GM21528 (cell line): ENCODE results near the gene SMARCD1.
"Not testable (repeated sequence)": the region's sequence is repeated elsewhere in the genome, so short reads cannot be mapped to it uniquely, and the experiment has no call there.

Experiments
- ATAC-seq: cut with Tn5 transposase; IDR thresholded peaks from one replicate; pipeline ENCODE4 v1.9.1; 2021; ENCODE audit warnings: mild to moderate bottlenecking, moderate library complexity; ENCODE audit not compliant: unreplicated experiment, low FRiP score

The SMARCD1 gene

DNA sequence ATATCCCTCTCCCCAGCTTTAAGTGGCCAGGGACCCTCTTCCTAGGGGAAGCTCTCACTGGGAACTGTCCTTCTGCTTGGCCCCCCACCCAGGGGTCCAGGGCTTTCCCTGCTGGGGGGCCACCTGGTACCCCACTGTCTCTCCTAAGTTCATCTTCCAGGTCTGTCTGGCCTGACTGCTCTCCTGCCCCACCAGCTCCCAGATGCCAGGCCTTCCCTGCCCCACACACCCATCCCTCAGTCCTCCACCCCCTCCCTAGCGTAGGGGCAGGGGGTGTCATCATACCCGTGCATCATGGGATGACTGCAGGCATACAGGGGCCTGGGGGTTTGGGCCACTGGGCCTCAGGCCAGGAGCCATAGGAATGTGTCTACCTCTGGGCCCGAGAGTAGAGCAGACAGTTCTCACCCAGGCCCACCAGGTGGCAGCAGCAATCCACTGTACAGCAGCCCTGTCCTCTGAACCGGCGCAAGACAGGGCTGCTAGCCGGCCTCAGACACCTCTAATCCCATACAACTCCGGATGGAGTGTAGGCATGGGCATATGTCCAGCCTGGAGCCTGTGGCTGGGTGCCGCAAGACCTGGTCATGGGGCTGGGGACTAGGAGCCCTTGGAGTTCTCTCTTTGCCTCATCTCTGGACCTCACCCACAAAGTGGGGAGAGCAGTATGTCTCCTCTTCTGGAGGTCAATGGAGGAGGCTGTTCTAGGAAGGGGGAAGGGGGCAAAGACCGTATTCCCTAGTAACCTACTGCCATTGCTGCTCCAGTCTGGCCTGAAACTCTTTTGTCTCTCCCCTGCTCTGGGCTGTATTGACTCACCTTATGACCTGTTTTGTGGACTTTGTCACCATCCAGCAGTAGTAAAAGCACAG is 10.0 kb upstream of the SMARCD1 start:
- ATAC-seq, result peak; percentile 65

DNA sequence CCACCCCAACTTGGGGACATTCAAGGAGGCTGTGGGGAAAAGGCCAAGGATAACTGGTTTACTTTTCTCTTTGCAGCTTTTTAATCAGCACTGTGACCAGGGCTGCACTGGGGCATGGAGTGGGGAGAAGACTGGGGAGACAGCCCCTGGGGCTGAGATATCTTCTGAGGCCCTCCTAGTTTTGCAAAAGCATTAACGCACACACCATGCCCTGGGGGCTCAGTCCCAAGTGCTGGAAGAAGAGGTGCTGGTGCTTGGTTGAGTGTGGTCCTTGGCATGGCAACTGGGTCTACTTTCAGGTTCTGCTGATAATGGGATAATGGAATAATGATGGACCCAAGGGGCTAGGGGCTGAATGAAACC is 9.4 kb upstream of the SMARCD1 start:
- ATAC-seq, result no peak

DNA sequence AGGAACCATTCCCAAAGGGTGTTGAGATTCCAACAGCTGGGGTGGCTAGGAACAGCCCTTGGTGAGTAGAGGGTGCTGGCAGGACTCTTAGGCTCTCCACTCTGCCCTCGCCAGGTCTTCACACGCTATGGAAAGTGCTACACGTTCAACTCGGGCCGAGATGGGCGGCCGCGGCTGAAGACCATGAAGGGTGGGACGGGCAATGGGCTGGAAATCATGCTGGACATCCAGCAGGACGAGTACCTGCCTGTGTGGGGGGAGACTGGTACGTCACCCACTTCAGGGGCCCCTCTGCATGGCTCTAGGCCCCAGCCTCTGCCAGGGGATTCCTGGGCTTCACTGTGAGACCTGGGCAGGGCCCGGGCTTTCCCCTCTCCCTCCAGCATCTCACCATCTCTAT is 8.0 kb upstream of the SMARCD1 start:
- no peak for ATAC-seq

DNA sequence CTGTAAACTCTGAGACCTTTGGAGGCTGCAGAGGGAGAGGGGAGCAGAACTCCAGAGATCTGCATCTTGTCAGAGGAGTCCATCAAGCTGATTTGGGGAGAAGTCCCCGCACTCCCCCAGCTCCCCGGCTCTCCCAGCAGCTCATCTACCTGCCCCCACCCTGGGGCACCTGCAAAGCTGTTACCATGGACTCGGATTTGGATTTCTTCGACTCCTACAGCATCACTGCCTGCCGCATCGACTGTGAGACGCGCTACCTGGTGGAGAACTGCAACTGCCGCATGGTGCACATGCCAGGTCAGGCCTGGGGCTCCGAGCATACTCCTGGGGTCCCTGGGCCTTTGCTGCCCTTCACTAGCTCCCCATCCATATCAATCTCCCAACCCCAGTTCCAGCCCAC is 6.9 kb upstream of the SMARCD1 start:
- no peak for ATAC-seq

DNA sequence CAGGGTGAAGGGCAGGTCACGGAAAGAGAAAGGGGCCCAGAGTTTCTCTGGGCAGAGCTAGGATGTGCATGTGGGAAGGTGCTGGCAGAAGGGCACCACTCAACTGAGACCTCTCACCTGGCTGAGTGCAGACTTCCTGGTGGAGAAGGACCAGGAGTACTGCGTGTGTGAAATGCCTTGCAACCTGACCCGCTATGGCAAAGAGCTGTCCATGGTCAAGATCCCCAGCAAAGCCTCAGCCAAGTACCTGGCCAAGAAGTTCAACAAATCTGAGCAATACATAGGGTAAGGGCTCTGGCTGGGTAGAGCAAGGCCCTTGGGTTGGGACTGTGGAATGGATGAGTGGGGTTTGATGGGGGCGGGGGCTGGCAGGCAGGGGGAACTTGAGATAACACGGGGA is 5.4 kb upstream of the SMARCD1 start:
- ATAC-seq, result no peak

DNA sequence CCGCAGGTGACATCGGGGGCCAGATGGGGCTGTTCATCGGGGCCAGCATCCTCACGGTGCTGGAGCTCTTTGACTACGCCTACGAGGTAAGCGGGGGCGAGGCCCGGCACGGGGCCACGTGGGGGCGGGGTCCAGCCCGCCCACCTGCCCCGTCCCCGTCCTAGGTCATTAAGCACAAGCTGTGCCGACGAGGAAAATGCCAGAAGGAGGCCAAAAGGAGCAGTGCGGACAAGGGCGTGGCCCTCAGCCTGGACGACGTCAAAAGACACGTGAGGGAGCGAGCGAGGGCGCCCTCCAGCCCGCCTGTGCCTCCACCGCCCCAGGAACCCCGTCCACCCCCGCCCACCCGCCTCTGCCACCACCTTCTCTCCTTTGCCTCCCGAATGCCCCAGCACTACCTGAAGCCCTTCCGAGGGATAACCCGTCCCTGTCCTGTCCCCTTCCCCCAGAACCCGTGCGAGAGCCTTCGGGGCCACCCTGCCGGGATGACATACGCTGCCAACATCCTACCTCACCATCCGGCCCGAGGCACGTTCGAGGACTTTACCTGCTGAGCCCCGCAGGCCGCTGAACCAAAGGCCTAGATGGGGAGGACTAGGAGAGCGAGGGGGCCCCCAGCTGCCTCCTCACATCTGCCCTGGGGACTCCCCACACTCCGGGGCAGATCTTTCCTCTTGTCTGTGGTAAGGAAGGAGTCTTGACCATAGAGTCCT is 3.9 kb upstream of the SMARCD1 start:
- ATAC-seq, result no peak

DNA sequence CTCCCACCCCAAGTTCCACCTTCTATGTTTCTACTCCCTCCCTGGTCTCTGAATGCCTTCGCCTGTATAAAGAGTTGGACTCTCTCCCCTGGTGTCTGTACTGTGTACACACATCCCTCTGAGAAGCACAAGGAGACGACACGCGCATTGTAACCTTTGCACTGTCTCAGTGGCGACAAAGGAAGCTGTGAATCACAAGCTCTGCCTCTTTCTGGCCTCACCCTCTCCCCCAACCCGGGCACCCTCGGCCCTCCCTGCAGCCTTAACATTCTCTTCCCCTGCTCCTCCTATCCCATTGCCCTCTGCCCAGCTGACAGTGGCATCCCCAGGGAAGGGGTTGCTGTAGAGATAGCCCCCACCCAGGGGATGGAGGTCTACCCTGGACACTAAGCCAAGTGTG is 2.5 kb upstream of the SMARCD1 start:
- ATAC-seq, result no peak

DNA sequence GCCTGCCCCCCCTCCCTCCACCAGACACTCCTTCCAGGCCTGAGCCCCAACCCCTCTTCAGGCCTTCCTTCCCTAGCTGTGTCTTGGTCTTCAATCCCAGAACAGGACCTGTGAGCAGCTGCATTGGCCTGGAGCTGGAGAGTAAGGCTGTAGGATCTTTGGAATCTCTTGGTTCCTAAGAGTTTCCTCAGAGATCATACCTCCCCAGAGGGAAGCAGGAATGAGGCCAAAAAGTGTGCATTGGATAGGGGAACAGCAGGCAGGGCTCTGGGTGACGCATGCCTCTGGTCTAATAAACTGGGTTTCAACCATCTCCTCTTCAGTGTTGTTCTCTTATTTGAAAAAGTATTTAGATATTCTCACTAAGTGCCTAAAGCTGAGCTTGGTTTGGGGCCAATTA is 1.8 kb upstream of the SMARCD1 start:
- ATAC-seq, result no peak

DNA sequence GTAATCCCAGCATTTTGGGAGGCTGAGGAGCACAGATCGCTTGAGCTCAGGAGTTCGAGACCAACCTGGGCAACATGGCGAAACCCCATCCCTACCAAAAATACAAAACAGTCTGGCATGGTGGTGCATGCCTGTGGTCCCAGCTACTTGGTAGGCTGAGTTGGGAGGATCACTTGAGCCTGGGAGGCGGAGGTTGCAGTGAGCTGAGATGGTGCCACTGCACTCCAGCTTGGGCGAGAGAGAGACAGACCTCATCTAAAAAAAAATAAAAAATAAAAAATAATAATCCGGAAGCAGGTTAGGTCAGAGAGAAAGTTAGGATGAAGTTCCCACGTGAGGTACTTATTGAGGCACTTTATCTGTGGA is 750 bp upstream of the SMARCD1 start:
- not testable (repeated sequence) for ATAC-seq

DNA sequence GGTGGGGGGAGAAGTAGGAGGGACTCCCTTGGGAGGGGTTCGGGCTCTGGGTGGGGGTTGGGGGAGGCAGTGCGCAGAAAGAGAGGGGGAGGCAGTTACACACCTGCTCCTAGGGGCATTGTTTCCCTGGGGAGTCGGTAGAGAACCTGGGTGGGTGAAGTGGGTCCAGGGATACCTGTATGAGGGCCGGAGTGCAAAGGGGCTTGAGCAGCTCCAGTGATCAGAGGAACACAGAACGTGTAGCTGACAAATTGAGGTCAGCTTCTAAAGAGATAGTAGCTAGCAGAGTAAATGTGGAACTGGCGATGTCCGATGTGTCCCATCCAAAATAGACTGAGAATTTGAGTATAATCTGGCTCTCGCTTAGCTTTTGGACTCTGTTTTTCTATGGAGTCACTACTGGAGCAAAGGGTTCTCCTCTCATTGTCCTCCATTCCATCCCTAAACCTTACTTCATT is 502 bp downstream of the SMARCD1 start:
- ATAC-seq, result no peak

DNA sequence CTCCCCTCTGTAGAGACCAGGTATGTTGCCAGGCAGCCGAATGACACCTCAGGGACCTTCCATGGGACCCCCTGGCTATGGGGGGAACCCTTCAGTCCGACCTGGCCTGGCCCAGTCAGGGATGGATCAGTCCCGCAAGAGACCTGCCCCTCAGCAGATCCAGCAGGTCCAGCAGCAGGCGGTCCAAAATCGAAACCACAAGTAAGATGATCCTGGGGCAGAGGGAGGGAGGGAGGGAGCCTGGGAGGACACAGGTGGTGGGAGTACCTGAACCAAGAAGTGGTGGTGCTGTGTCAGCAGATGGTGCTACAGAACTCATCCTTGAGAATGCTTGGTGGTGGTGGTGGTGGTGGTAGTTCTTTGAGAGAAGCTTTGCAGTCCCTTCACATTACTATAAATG is 1.0 kb downstream of the SMARCD1 start:
- no peak for ATAC-seq

DNA sequence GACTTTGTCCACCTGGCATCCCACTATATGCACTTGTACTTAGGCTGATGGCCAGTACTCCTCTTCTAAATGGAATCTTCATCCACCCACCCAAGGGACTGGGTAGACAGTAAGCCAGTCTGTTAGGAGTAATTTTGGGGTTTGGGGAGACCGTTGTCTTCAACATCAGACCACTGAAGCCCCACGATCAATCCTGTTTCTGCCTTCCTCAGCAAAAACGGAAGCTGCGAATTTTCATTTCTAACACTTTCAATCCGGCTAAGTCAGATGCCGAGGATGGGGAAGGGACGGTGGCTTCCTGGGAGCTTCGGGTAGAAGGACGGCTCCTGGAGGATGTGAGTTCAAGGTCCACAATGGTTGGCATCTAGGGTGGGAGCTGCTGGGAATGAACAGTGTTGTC is 2.0 kb downstream of the SMARCD1 start:
- no peak for ATAC-seq

DNA sequence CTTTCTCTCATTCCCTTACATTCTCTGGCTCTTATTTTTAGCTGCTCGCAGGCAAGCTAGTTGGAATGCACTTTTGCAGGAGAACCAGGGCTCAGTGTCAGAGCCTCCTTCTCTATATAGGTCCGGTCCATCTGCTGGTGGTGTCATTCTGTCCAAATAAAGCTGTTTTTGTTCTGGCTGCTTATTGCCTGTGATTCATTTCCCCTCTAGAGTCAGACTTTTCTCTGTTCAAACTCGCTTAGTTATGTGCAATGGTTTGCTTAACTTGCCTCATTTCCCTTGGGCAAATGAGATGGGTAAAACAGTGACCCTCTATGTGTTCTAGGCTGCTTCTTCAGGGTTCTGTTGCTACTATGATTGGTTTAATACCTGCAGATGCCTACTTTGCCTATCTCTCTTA is 2.9 kb downstream of the SMARCD1 start:
- ATAC-seq, result no peak

DNA sequence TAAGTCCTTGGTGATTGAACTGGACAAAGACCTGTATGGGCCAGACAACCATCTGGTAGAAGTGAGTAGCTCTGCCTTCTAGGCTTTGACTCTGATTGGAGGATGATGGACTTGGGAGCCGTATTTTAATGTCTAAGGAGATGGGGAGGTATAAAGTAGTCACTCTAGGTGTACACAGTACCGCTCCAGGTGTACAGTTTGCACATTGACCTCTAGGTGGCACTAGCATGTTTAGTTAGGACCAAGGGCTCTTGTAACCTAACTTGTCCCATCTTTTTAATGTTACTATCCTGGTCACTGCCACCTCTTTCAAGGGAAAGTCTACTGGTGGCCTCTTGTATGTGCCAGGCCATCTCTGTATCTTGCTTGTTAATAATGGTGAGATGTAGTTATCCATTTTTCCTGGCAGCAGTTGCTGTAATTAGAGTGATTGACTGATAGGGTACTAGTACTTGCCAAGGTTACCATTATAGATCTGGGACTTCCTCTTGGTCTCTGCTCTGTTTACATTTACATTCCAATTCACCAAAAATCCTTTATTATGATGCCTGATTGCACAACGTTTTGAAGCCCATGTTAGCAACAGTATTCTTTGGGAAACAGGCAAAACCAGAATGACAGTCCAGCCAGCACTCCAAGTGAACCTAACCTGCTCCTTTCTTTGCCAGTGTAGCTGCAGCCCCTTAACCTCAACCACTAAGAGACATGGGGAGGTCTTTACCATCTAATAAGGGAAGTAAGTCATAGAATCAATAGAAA is 3.6 kb downstream of the SMARCD1 start:
- ATAC-seq, result no peak

DNA sequence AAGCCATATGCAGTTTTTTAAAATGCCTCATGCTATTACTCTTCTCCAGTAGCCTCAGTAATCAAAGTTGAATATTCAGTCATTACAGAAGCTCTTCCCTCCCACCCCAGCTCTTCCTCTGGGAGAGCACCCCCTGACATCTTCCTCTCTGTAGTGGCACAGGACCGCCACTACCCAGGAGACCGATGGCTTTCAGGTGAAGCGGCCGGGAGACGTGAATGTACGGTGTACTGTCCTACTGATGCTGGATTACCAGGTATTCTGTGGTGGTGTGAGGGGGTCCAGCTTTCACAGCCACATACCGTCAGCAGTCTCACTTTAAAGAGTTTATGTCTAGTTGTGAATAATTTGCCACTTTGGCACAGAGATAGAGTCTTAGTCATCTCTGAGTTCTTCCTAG is 4.6 kb downstream of the SMARCD1 start:
- no peak for ATAC-seq

DNA sequence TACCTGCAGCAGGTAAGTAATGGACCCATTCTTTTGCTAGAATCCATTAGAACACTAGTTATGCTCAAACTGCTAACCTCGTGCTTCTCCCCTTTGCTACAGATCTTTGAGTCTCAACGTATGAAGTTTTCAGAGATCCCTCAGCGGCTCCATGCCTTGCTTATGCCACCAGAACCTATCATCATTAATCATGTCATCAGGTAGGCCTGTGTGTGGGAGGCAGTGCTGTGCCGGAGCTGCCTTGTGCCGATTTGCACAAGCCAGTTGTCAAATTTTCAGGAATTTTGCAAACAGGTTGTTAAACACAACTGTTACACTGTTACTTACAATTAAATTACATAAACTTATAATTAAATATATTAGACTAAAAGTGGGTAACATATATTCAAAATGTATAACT is 5.2 kb downstream of the SMARCD1 start:
- ATAC-seq, result no peak

DNA sequence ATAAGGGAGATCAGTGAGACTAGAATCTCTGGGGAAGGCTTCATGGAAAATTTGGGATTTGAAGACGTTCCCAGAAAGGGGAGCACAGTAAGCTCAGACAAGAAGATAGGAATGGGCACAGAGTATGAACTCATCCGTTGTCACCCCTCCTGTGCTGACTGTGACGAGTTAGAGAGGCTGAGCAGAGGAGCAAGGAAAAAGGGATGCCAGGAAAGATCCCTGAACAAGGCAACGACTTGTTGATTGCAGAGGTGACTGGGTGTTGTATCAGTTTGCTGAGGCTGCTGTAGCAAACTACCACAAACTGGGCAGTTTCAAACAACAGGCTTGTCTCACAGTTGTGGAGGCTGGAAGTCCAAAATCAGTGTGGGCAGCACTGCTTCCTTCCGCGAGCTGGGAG is 12.8 kb downstream of the SMARCD1 start:
- no peak for ATAC-seq

DNA sequence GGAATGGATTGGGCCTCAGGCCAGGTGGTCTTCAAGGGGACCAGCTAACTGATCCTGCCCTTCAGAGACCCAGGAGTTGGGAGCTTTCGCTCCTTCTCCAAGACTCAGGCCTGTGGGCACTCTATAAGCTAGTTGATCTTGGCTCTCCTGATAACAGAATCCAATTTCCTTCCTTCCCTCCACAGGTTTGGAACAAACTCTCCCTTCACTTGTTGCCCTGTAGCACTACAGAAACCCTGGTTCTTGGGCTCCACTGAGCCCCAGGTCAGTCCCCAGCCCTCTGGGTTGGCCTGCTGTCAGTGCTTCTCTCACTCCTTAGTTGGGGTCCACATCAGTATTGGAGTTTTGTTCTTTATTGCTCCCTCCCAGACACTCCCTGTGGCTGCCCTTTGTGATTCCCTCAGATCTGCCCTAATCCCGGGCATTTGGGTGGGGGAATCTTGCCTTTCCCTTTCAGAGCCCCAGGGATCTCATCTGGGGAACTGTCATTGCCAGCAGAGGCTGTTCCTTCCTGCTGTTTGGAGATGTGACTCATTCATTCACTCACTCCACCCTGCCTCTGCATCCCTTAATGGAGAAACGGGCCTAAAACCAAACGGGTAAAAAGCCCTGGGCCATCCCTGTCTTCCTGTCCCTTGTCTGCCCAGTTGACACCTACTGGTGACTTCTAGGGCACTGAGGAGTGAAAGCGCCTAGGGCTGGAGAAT is 14.3 kb downstream of the SMARCD1 start:
- ATAC-seq, result no peak

DNA sequence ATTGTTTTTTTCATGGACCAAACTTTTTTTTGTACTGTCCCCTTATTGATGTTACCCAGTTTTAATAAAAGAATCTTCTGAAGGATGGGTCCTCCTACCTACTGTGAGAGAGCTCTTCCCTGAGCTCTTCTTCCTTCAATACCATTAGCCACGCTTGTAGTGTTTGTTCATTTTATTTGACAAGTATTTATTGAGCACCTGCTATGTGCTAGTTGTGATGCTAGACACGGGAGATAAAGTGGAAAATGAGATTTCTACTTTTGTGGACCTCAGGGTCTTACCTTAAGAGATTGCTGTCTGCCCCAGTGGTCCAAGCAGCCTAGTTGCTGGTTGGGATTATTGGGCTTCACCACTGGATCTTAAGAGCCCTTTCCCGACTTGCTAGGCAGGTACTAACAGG is 15.4 kb downstream of the SMARCD1 start:
- no peak for ATAC-seq

DNA sequence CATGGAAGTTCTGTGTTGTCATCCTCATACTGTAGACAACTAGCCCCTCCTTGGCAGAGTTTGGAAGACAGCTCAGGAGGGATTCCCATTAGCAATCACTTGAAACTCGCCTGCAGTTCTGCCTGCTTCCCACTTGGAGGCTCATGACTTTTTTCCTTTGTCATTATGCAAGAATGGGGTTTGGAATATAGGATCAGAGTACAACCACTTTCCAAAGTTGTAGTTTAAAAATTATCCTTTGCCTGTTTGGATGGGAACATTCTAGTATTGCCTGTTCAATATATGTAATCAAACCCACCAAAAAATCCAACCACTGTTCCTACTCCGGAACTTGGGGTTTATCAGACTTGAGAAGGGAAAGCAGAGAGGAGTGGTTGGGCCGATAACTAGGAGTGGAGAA is 16.5 kb downstream of the SMARCD1 start:
- no peak for ATAC-seq

DNA sequence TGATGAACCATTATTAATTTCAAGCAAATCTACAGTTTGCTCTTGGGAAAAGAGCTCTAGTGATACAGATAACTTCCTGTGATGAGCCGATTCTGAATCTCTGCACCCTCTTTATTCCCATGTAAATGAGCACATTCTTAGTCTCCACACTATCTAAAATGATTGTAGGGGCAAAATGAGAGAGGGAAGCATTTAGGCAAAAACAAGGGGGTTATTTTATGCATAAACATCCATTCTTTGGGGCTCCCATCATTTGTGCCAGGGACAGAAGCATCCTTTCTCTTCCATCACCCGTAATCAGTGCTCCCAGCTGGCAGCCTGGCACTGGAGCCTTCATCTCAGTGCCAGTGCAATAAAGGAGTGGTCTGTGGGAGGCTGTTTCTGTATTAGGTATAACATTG is 17.0 kb downstream of the SMARCD1 start:
- no peak for ATAC-seq
